Occipital lobe (tissue), 2 donors: ENCODE data around the gene SRXN1. TPM values are rescaled to one million over a fixed set of nuclear protein-coding genes. Genes with fewer than 3 reads are reported as not detected.

ENCODE experiments used
- DNase-seq: peaks from one replicate; lab custom pipeline; 2025; lab: John Stamatoyannopoulos, UW
- total RNA-seq: library from RNA; depleted of rRNA; stranded (reverse); fragments of >200 nt; gene quantifications from one replicate; pipeline ENCODE4 v1.2.3, GENCODE V29; 2014

The SRXN1 gene
- total RNA-seq, 1 donor from 2014 or later: 11.5 TPM

GRCh38 chr20:607476-607875 lies 45.5 kb downstream of the SRXN1 start:
- DNase-seq: no peak

DNA sequence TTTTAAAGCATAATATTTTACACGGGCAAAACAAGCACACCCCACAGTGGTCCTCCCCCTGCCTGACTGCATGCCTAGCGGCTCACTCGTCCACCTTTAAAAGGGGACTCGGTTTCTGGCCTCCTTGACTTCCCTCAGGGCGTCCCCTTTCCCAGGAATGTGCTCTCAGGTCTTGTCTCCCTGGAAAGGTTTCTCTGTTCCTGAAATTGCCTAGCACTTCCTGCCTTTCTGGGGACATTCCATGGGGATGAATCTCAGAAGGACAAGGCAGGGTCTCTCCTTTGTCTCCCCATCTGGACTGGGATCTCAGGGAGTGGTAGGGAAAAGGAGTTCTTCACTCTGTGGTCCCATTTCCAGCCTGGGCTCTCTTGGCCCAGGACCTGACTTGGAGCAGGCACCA lies 47.8 kb downstream of the SRXN1 start:
- no peak for DNase-seq

GRCh38 chr20:603116-603640 lies 49.8 kb downstream of the SRXN1 start:
- no peak for DNase-seq

- no peak for DNase-seq
These were observed 50.7 kb downstream of the SRXN1 start for GRCh38 chr20:602111-602970.

DNA sequence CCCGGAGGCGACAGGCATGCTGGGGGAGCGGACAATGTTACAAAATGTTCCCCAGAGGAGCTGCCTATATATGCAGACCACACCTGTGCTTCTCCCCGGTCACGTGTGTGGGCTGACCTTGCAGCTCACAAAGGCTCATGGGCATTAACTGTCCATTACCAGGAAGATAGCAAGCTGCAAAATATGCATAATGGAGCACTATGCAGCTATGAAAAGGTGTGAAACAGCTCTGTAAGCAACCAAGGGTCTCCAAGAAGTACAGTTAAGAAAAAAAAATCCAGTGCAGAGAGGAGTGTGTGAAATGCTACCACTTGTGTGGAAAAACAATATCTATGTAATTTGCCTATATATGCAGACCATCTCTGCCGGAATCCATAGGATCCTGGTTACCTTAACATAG lies 52.3 kb downstream of the SRXN1 start:
- no peak for DNase-seq

GRCh38 chr20:600141-600540 lies 52.9 kb downstream of the SRXN1 start:
- no peak for DNase-seq

- DNase-seq: no peak
These were observed 54.7 kb downstream of the SRXN1 start for GRCh38 chr20:598133-598850.

DNA sequence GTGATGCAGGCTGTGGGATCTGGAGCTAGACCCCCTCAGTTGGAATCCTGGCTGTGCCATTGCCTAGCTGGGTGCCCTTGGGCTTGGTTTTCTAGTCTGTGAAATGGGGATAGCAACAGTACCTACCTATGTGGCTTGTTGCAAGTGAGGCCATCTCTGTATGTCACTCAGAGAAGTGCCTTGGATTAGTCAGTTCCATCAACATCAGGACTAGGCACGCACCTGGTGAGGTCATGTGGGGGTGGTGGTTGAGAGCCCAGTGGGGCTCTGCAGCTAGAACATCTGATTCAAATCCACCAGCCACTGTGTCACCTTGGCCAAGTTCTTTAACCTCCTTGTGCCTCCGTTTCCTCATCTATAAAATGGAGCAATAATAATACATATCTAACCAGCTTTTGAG lies 55.4 kb downstream of the SRXN1 start:
- no peak for DNase-seq

Other genes with a start within 250 kb of the SRXN1 start
- 15.1 TPM for gene RBCK1, start 244.9 kb downstream of the SRXN1 start, total RNA-seq
- gene TBC1D20, start 190.7 kb downstream of the SRXN1 start, total RNA-seq: 15.4 TPM
- 187 TPM for gene CSNK2A1, start 109.4 kb downstream of the SRXN1 start, total RNA-seq
- 0.47 TPM for gene TCF15, start 42.9 kb downstream of the SRXN1 start, total RNA-seq
- 2.0 TPM for gene SCRT2, start 22.6 kb upstream of the SRXN1 start, total RNA-seq
- gene SLC52A3, start 115.3 kb upstream of the SRXN1 start, total RNA-seq: not detected
- 6.7 TPM for gene FAM110A, start 180.5 kb upstream of the SRXN1 start, total RNA-seq